HG02798 (cell line): ENCODE data around the gene CTSC.
"Not testable (repeated sequence)": the region's sequence is repeated elsewhere in the genome, so short reads cannot be mapped to it uniquely, and the experiment has no call there.

Experiments used
- ATAC-seq: cut with Tn5 transposase; IDR thresholded peaks from one replicate; pipeline ENCODE4 v1.9.1; 2021; ENCODE audit warnings: mild to moderate bottlenecking; ENCODE audit not compliant: unreplicated experiment, poor library complexity

CTSC gene

DNA sequence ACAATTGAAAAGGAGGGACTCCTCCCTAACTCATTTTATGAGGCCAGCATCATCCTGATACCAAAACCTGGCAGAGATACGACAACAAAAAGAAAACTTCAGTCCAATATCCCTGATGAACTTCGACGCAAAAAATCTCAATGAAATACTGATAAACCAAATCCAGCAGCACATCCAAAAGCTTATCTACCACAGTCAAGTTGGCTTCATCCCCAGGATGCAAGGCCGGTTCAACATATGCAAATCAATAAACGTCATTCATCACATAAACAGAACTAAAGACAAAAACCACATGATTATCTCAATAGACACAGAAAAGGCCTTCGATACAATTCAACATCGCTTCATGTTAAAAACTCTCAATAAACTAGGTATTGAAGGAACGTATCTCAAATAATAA lies 14.7 kb downstream of the CTSC start:
- ATAC-seq = not testable (repeated sequence)

DNA sequence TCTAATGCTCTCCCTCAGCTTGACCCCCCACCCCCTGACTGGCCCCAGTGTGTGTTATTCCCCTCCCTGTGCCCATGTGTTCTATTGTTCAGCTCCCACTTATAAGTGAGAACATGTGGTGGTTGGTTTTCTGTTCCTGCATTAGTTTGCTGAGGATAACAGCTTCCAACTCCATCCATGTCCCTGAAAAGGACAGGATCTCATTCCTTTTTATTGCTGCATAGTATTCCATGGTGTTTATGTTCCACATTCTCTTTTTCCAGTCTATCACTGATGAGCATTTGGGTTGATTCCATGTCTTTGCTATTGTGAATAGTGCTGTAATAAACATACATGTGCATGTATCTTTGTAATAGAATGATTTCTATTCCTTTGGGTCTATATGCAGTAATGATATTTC lies 16.1 kb downstream of the CTSC start:
- not testable (repeated sequence) for ATAC-seq

DNA sequence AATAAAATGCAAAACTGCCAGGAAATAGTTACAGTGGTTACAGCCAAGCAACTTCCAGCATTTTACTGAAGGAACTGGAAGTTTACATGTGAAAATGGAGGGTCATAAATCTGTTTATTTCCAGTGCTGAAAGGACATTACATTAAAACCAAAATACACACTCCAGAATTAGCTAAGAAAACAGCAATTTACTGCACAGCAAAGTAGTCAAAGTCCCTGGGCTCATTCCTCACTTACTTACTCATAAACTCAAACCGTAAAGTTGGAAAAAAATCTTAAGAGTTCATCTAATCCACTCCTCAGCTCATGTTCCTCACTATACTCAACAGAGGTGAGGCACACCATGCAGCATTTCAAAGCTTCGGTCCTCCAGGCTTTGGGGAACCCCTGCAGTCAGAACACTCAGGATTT lies 17.4 kb downstream of the CTSC start:
- ATAC-seq = no peak

DNA sequence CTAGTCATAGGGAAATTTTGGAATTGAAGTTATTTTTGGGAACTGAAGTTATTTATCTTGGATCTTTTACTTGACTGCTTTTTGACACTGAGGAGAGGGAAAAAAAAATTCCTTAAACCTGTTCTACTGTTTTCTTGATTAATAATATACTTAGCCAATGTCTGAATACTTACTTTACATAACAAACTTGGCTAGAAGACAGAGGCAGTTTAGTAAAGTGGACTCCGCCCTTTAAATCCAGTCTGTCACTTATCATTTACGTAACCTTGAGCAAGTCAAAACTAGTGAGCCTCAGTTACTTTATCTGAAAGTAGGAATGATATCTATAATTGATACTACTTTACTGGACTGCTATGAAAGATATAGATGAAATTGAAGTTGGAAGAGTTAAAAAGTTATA lies 19.5 kb downstream of the CTSC start:
- ATAC-seq = no peak

DNA sequence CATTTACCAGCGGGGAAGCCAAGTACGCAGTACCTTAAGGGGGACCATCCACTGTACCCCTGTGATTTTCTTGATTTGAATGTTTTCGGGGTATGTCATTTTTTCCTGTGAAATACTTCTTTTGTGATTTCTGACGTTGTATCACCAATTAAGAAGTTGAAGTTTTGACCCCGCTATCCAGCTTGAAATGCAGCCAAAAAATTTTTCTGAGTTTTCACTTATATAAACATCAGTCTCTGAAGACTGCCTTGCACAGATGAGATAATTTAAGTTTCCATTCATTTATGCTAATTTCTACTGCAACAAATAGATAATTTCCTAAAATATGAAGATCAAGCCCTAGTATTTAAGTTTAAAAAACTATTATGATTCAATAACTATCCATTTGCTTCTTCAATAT lies 20.0 kb downstream of the CTSC start:
- no peak for ATAC-seq

DNA sequence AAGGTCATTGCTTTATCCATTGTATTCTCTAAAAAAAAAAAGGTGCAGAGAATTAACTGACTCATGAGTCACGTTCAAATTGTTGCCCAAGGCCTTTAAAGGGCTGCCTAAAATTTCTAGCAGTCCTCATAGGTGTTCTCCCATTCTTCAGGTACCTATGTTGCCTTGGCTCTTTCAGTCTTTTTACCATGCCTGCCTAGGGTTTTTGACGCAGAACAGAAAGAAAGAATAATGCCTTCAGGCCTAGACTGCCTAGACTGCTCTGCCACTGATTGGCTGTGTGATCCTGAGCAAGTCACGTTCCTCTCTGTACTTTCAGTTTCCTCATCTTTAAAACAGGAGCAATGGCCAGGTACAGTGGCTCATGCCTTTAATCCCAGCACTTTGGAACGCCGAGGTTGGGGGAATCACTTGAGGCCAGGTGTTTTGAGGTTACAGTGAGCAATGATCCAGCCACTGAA lies 21.5 kb downstream of the CTSC start:
- no peak for ATAC-seq

DNA sequence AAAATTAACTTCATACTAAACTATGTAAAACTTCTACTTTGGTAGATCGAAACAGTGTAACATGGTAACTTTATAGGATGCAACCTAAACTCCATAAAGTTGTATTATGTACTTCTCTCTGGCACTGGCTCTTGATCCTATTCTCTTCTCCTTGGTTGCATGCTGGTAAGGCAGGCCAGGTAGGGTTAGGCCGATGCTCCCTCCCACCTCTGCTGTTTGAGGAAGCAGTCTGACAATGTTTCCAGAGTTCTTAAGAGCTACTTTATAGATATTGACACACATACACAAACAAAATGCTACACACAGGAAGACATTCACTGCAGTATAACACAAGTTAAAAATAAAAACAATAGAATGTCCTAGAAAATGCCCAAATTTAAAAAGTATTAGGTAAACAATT lies 22.5 kb downstream of the CTSC start:
- no peak for ATAC-seq

DNA sequence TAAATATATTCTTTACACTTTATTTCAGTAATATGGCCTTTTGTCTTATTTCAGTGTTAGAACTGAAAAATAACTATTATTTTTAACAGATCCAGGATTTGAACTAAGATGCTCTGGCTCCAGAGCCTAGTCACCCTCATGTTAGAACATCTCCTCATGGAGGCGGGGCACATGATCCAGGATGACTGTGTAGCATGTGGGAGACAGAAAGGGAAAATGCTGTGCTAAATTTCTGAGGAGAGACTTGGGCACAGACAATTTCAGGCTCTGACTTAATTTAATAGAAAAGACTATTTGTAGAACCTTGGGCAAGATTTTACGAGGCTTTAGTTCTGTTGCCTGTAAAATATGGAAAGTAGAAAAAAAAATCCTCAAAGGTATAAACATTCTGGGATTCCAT lies 24.1 kb downstream of the CTSC start:
- no peak for ATAC-seq

DNA sequence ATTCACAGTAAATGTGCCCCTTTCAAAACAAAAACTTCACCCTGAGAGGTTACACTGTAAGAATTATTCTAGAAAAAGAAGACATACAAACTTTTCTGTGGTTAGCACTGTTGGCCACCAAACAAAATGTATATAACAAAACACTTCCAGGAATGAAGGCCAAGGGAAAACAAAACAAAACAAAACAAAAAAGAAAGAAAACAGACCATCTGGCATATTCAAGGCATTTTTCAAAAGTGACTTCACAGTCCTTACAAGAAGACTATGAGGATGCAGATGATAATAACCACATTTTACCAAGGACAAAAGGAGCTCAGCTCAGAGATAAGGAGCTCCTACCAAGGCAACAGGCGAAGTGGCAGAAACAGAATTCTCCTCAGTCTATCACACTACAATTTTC lies 24.9 kb downstream of the CTSC start:
- no peak for ATAC-seq

DNA sequence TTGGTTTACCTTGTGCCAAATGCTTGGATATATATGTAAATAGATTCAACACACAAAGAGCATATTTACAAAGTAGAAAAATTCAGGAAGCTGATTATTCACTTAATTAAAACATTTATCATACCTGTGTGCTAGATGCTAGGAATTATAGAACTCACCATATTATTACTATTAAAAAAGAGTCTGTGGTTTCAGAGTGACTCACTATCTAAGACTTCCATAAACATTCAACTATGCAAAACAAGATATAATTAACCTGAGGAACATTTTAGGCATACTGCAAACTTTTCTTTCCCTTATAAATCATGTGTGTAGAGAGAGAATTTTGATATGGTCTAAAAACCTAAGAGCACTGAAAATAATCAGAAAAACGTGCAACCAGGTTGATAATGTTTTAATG lies 27.3 kb downstream of the CTSC start:
- no peak for ATAC-seq

DNA sequence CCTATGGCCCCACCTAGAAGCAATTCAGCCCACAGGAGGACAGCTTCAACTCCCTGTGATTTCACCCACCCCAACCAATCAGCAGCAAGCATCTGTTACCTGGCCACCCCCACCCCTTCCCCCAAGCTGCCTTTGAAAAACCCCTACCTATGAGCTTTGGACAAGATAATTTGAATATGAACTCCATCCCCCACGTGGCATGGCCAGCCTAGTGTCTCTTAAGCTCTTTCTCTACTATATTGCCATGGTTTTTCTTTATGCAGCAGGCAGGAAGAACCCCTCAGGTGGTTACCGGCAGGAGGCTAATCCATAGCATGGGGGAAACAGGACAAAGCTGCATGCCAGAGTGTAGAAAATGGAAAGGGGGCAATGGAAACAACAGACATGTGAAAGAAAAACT lies 29.0 kb downstream of the CTSC start:
- no peak for ATAC-seq

DNA sequence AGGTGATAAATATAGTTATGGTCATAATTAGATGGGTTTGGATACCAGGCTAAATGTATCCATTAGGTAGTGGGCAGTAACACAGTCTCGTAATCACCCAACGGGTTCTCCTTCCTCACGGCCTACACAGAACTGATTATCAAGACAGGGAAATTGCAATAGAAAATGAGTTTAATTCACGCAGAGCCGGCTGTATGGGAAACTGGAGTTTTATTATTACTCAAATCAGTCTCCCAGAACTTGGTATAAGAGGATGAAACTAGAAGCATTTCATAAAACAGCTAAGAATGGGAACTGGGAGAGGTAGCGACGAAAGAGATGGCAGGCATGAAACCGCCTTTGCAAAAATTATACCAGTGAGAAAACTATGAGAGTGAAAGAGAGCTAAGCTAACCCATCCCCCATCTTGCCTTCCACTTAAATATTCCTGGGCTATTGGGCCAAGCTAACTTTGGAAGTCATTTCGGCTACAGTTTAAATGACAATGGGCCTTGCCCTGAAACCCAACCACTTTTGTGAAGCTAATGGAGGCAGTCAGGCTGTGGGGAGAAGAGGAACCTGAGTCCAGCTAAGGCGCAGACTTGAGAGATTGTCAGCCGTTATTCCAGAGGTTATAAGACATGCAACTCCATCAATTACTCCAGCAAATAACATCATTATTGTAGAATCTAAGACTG lies 29.6 kb downstream of the CTSC start:
- peak; percentile 73 for ATAC-seq

DNA sequence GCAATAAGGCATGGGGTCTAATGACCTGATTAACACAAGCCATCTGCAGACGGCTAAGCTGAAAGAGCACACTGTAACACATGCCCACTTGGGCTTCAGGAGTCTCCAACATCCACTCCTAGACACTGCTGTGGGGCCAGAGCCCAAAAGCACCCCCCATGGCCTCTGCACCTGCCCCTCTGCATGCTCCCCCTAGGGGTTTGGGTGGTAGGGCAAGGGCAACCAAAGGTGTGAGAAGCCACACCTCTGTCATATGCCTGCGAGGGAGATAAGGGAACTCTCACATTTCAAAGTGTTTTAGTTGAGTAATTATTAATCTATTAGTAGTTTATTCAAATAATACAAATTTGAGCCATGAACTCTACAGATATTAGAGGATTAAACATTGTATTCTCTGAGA lies 30.8 kb downstream of the CTSC start:
- no peak for ATAC-seq

DNA sequence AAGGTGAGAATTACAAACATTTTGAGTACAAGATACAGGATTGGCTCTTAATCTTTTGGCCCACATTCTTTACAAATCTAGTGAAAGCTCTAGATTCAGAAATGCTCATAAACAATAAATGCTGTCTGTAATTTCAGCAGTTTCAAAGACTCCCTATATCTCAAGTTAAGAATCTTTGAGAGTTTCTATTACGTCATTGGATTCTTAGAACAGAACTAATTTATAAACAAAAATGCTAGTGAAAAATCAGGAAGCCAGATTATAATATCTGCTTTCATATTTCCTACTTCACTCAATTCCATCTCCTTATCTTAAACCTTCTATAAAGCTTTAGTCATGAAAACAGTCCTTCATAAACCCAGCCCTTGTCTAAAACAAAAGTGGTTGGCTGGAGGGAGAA lies 32.1 kb downstream of the CTSC start:
- no peak for ATAC-seq

DNA sequence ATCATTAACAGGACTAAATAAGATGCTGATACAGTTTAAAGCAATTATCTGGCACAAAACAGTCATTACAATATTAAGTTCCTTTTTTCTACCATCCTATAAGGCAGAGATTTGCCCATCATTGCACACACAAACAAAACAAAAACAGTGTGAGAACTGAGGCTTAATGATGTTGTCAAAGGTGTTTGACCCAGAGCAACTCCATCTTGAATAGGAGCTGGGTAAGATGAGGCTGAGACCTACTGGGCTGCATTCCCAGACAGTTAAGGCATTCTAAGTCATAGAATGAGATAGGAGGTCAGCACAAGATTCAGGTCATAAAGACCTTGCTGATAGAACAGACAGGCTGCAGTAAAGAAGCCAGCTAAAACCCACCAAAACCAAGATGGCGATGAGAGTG lies 33.2 kb downstream of the CTSC start:
- no peak for ATAC-seq

DNA sequence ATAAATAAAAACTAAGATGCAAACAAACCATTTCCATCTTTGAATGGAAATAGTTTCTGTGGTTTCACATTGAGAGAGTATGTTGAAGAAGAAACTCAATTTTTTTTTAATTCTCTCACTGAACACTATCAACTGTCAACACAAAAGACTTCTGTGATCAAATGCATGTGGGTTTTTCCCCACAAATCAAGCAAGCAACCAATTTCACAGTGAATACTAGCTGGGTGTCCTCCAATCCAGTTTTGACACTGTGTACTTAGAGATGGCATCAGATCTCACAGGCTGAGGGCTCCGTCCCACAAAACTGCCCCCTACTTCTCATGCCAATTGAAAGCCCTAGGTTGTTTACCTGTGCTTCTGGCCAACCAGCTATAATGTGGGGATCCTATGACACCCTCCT lies 34.5 kb downstream of the CTSC start:
- ATAC-seq = no peak

DNA sequence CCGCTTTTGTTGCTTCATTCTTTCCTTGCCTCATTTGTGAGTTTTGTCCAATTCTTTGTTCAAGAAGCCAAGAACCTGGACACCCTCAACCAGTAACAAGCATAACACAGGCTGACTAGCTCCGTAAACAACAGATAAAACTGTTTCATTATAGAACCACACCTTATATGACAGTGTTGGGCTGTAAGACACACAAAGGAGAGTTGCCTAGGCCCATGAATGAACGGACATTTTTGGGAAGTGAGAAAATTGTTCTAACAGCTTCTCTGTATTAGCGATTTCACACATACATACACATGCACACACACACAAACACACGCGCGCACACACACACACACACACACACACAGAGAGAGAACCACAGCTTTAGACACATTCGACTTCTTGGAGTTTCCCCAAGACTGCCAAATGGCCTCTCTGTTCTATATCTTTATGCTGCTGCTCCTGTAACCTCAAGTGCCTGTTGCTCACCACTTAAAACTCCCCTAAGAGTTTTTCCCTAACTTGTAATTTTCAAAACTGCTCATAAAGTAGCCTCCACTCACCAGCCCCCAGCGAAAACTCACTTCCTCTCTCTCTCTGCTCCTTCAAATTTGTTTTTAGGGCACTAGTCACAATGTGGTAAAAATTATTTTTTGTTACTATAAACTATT lies 35.9 kb downstream of the CTSC start:
- ATAC-seq = peak; percentile 58

DNA sequence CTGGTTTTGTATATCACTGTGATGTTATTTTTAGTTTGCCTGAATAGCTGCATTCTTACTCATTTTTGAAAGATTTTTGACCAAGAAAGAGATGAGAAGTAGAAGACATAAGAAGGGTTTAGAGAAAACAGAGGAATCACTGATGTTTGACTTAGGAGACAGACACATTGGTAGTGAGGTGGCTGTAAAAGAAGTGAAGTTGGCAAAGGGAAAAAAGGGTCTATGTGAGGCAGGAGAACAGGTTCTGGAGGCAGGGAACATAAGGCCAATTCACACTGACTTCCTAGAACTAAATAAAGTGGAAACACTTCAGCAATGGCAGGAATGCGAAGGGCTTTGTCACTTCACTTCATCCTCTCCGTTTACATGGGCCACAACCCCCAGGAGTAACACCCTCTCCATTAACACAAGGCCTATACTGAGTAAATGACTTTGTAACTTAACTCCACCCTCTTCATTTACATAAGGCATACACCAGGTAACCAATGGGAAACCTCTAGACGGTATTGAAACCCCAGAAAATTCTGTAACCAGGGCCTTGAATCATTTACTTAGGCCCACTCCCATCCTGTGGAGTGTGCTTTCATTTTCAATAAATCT lies 36.5 kb downstream of the CTSC start:
- ATAC-seq = peak; percentile 81

DNA sequence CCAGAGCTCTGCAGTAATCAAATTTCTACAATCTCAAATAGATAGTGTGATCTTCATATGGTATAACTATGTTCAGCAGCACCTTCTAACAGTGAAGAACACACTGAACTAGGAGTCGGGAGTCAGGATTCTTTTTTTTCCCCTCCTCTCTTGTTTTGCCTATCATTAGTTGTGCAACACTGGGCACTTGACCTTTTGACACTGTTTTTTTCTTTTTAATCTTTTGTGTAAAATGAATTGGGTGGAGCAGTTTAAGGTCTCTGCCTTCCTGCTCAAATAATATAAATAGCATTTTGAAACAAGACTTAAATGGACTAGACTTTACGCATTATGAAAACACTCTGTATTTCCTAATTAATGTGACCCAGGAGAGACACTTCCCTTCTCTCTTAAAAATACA lies 39.7 kb downstream of the CTSC start:
- no peak for ATAC-seq

DNA sequence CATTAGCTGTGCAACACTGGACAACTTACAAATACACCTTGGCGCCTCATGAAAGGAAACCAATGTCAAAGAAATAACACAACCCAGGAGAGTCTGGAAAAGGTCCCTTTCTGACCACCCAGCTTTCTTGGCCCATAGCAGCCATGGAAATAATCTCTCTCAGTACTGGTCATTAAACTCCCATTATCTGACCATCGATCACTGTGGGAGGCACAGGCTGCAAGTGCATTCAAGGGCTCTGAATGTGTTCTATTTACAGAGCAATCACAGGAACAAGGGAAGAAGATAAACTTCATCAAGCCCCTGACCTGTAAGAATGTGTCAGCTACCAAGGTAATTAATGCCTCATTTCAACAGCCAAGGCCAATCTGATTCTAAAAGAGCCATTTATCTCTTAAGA lies 40.1 kb downstream of the CTSC start:
- ATAC-seq = no peak

DNA sequence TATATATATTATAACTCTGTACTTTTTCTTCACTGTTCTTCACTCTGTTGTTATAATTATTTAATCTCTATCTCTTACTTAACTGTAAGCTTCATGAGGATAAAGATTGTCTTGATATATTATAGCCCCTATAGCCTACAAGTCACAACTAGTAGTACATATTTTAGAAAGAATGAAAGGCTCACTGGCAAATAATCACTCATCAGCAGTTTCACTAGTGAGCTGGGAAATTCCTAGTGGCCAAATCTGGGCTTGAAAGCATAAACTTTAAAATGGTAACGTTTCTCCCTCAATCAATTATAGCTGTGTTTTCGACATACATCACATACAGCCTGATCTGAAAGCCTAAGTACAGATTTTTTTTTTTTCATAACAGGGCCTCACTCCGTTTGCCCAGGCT lies 42.5 kb downstream of the CTSC start:
- ATAC-seq = no peak

DNA sequence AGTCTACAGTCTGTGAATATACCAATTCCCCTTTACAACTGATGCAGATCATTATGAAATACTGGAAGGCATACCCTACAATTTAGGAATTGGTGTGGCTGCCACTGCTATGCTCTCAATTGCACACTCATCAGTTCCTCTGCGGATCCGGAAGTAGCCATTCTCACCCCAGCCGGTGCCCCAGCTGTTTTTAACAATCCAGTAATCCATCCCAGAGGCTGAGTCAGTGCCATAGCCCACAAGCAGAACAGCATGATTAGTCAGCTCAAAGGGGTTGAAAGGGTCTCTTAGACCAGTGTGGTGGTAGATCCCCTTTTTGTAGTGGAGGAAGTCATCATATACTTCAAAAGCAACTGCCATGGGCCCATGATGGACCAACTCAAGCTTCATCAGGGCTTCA lies 43.6 kb downstream of the CTSC start:
- ATAC-seq = no peak
